COLO668 (cell line): ENCODE results near the gene BCR.
A peak's percentile ranks its signal among the peaks of the same experiment; 100 is the strongest.
"Not testable (repeated sequence)": the region's sequence is repeated elsewhere in the genome, so short reads cannot be mapped to it uniquely, and the experiment has no call there.

Source experiments
- DNase-seq: peaks from one replicate; lab custom pipeline; 2025; ENCODE audit not compliant: unreplicated experiment; lab: John Stamatoyannopoulos, UW

BCR gene

GRCh38 chr22:23309261-23309660 is 129.0 kb downstream of the BCR start:
- not testable (repeated sequence) for DNase-seq

DNA sequence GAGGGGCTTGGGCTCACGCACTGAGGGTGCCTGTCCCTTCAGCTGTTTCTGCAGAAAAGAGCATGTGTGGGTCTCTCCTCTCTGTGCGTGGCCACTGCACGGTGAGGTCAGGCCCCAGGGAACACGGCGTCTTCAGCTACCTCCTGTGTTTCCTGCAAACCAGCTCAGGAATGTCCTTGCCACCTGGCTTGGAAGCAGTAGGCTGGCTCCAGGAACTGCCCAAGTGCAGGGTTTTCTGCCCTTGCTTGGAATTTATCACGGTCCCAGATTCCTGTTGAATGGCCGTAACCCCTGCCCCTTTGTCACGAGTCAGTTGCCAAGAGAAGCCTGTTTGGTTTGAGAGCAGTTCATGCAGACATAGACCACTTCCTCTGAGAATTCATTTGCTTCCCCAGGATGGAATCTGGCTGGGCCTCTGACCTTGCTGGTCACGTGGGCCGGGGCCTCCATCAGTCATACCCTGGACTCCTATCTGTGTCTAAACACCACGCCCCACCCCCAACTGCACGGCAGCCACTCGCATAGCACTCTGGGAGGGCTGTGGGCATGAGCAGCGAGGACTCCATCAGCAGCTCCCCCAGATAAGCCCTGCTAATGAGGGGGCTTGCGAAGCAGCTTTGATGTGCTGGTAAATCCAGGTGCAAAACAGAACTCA is 130.3 kb downstream of the BCR start:
- not testable (repeated sequence) for DNase-seq

GRCh38 chr22:23311635-23312420 is 131.5 kb downstream of the BCR start:
- DNase-seq, result not testable (repeated sequence)

GRCh38 chr22:23313791-23314567 is 133.7 kb downstream of the BCR start:
- no peak for DNase-seq

DNA sequence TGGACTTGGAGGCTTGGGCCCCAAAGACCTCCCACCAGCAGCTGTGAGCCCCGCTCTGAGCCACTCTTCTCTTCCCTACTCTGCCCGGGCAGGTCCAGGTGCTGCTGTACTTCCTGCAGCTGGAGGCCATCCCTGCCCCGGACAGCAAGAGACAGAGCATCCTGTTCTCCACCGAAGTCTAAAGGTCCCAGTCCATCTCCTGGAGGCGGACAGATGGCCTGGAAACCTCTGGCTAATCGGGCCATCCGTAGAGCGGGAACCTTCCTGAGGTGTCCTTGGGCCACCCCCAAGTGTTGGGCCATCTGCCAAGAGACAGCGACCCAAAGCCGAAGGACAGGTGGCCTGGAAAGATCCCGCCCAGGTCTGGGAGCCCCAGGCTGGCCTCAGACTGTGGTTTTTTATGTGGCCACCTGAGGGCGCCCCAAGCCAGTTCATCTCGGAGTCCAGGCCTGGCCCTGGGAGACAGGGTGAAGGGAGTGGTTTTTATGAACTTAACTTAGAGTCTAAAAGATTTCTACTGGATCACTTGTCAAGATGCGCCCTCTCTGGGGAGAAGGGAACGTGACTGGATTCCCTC is 135.1 kb downstream of the BCR start:
- peak; percentile 65 for DNase-seq

GRCh38 chr22:23316596-23316995 is 136.3 kb downstream of the BCR start:
- peak; percentile 15 for DNase-seq

GRCh38 chr22:23318316-23318715 is 138.0 kb downstream of the BCR start:
- DNase-seq, result not testable (repeated sequence)

GRCh38 chr22:23322497-23323080 is 142.3 kb downstream of the BCR start:
- DNase-seq, result not testable (repeated sequence)

GRCh38 chr22:23323960-23324688 is 143.8 kb downstream of the BCR start:
- DNase-seq, result not testable (repeated sequence)

GRCh38 chr22:23325183-23325582 is 144.9 kb downstream of the BCR start:
- DNase-seq, result no peak

DNA sequence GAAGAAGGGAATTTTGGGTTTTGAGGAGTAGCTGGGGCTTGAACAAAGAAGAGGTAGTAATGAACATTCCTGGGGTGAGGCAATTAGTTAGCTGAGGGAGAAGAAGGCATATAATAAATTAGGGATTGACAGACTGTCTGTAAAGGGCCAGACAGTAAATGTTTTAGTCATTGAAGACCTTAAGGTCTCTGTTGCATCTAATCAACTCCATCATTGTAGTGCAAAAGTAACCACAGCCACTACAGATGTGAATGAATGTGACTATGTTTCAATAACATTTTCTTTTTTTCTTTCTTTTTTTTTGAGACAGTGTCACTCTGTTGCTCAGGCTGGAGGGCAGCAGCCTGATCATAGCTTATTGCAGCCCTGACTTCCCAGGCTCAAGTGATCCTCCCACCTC is 153.5 kb downstream of the BCR start:
- not testable (repeated sequence) for DNase-seq

- DNase-seq, result not testable (repeated sequence)
These were observed 157.4 kb downstream of the BCR start for GRCh38 chr22:23337672-23338071.

DNA sequence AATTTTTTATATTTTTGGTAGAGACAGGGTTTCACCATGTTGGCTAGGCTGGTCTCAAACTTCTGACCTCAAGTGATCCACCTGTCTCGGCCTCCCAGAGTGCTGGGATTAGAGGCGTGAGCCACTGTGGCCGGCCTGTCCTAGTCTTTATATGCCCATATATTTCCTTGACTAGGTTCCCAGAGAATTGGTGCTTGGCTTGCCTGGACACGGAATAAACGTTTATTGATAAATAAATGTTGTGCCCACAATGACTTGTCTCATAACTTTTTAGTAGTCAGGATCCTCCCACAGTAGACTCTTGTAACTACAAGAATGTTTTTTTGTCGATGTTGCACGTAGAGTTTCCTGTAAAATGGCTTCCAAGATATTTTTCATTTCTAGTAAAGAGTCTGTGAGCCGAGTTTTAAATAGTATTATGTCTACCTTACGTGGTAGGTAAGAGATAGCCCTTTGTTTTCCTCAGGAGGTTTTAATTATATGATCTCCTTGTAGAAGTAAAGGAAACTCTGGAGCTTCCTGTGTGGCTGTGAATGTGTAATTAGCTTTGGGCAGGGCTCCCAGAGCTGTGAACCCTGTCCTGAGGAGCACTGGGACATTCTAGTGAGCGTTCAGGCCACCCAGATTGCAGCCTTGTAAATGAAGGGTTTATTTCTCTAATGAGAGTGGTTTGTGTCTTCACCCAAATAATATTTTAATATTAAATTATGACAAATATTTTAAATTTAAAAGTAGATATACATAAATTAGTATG is 161.8 kb downstream of the BCR start:
- DNase-seq, result not testable (repeated sequence)

- DNase-seq, result no peak
These were observed 171.0 kb downstream of the BCR start for GRCh38 chr22:23351321-23351720.

GRCh38 chr22:23353004-23353403 is 172.7 kb downstream of the BCR start:
- no peak for DNase-seq

DNA sequence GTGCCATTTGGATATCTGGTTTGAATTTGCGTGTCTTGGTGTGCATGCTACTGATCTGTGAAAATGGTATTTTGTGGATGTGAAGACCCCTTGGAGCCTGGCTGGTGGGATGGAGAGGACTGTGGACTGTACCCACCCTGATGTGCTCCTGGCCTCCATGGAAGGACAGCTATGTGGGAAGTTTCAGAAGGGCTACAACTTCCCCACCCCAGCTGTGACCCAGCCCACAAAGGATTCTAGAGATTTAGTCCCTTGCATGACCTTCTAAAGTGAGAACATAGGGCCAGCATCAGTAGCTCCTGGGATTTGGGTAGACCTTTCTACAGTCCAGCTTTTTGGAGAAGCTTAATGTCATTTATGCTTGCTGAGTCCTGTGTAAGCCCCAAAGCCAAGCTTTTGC is 173.4 kb downstream of the BCR start:
- no peak for DNase-seq

GRCh38 chr22:23356094-23356493 is 175.8 kb downstream of the BCR start:
- DNase-seq, result no peak

DNA sequence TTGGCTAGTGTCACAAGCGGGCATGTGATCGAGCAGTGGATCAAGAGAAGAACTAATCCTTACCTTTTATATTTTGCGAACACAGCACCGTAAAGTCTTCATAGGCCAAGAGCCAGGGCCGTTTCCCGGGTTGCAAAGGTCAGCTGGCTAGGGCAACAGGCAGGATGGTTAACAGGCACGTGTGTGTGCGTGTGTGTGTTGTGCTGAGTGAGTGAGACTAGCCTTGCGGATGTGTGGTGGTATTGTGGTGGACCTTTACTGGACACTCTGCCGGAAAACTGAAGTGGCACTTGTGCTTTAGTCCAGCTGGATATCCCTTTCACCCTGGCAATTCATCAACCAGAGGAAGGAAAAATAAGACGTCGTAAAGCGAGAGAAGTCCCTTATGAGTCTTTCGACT is 176.7 kb downstream of the BCR start:
- DNase-seq, result no peak

DNA sequence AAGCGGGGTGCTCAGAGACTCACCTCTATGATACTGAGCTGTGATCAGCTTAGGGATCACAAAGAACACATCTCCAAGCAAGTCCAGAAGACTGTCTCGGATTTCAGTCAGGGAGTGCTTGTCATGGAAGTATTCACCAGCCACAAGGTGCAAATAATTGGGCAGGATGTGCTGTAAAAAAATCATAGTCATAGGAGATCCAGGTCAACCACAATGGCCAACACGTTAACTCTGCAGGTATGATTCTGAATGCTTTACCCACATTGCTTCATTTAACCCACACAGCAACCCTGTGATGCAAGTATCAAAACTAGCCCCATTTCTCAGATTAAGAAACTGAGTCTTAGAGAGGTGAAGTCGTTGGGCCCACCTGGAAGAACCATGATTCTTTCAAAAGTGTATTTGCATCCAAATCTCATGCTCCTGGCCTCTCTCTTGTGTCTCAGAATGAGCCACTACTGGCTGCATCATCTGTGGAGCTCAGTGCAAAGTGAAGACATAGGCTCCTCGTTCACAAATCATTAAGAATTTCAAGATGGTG is 179.3 kb downstream of the BCR start:
- DNase-seq, result no peak
